Measurements from ENCODE around the gene WWOX.

DNA sequence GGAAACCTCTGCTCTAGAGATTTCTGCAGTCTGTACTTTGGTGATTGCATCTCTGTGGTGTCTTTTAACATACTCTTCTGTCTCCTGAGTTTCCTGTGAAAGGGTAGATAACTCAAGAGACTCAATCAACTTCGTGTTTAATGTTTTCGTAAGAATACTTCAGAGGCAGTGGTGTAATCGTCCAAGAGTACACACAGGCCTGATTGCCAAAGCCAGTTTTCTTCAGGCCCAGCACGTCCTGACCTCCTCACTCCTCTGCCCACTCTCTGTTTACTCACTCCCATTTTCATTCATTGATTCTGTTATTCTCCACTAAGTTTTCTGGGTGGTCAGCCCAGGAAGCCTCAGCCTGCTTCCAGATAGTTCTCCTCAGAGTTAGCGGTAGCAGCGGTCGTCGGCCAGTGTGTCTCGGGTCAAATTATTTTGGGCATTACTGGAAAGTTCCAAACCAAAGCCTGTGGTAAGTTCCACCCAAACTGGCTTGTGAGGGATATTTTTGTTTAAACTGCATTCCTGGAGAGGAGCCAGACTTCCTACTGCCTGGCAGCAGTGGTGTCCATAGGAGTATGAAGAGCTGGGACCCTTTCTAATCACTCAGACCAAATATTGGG lies 293.2 kb downstream of the WWOX start:
- TF ChIP-seq CTCF (conservative IDR thresholded peaks at IDR 0.05 in 1 of 2, IDR thresholded peaks at IDR 0.05 in 1 of 2; ENCODE audit: extremely low read depth in 1 of 2, insufficient read depth in 1 of 2, low read depth in 1 of 2, low read length in 2 of 2) = no peak
- no peak for TF ChIP-seq EZH2 (IDR thresholded peaks at IDR 0.05; ENCODE audit: borderline replicate concordance, low read length)

All from mammary epithelial cell (primary cell).